PC-3 (cell line): ENCODE measurements around the gene MMP23B. TPM values are rescaled to one million over a fixed set of nuclear protein-coding genes. Genes with fewer than 3 reads are reported as not detected.

Experiments used
- ATAC-seq: fragments of 200-7000 bp; cut with Tn5 transposase; 2 replicates; pipeline ENCODE4 v1.9.1; 2020; ENCODE audit warnings: mild to moderate bottlenecking, moderate library complexity
- BruUV-seq: library from RNA; stranded (reverse); fragments of 400-500 nt; replicated peaks from 2 replicates; lab custom pipeline; 2021; lab: Mats Ljungman, UMichigan
- CTCF ChIA-PET: fragments of 300-600 bp; sonication (Branson Sonifier 250); formaldehyde crosslinking; loops from one replicate; lab custom pipeline; 2022; ENCODE audit warnings: antibody characterized with exemption; lab: Charles Lee
- POLR2A ChIA-PET: fragments of 300-600 bp; sonication (Branson Sonifier 250); formaldehyde crosslinking; loops from one replicate; lab custom pipeline; 2022; ENCODE audit warnings: antibody characterized with exemption; ENCODE audit not compliant: unreplicated experiment; lab: Charles Lee
- DNase-seq: peaks from one replicate; pipeline ENCODE4 v3.0.0-alpha.2; 2015
- H2AFZ ChIP-seq: fragments of 300-600 bp; sonication (generic); 2 replicates; pipeline ENCODE4 v1.6.0; 2016; ENCODE audit warnings: antibody characterized with exemption, low read length
- H3F3A ChIP-seq: fragments of 300-600 bp; sonication (generic); one replicate; pipeline ENCODE4 v1.6.0; 2017; ENCODE audit warnings: antibody characterized with exemption, low read length, control low read depth, mild to moderate bottlenecking; ENCODE audit not compliant: unreplicated experiment
- H3K27ac ChIP-seq: fragments of 300-600 bp; sonication (generic); 2 replicates; pipeline ENCODE4 v1.5.1; 2016; ENCODE audit warnings: mild to moderate bottlenecking, low read length
- H3K27me3 ChIP-seq: fragments of 300-600 bp; sonication (generic); 2 replicates; pipeline ENCODE4 v1.6.1; 2016; ENCODE audit warnings: low read length, mixed read lengths
- H3K36me3 ChIP-seq: fragments of 300-600 bp; sonication (generic); 2 replicates; pipeline ENCODE4 v1.6.1; 2016; ENCODE audit warnings: low read depth, mixed run types, low read length, mixed read lengths
- H3K4me1 ChIP-seq: fragments of 300-600 bp; sonication (generic); 2 replicates; pipeline ENCODE4 v1.5.1; 2016; ENCODE audit warnings: low read length; ENCODE audit not compliant: insufficient read depth
- H3K4me2 ChIP-seq: fragments of 300-600 bp; sonication (generic); 2 replicates; pipeline ENCODE4 v1.6.0; 2016; ENCODE audit warnings: low read length
- H3K4me3 ChIP-seq: fragments of 300-600 bp; sonication (generic); 2 replicates; pipeline ENCODE4 v1.5.1; 2016; ENCODE audit warnings: mild to moderate bottlenecking, low read length, mixed read lengths
- H3K79me2 ChIP-seq: fragments of 300-600 bp; sonication (generic); 2 replicates; pipeline ENCODE4 v1.6.1; 2017; ENCODE audit warnings: low read length, mixed read lengths
- H3K9ac ChIP-seq: fragments of 300-600 bp; sonication (generic); 2 replicates; pipeline ENCODE4 v1.6.0; 2016; ENCODE audit warnings: mild to moderate bottlenecking, low read length
- H3K9me2 ChIP-seq: fragments of 300-600 bp; sonication (generic); replicated peaks from 2 replicates; pipeline ENCODE4 v1.6.1; 2016; ENCODE audit warnings: mixed run types, low read length, mixed read lengths
- H3K9me3 ChIP-seq: fragments of 300-600 bp; sonication (generic); 2 replicates; pipeline ENCODE4 v1.6.1; 2016; ENCODE audit warnings: low read length, mixed read lengths
- H4K20me1 ChIP-seq: fragments of 300-600 bp; sonication (generic); 2 replicates; pipeline ENCODE4 v1.6.1; 2016; ENCODE audit warnings: low read length, mixed read lengths
- CTCF ChIP-seq: fragments of 300-600 bp; sonication (generic); conservative IDR thresholded peaks from 2 replicates; pipeline ENCODE4 v1.5.1; 2017; ENCODE audit warnings: antibody characterized with exemption, low read depth, mild to moderate bottlenecking, low read length
- EZH2 ChIP-seq: fragments of 300-600 bp; sonication (generic); IDR thresholded peaks from one replicate; pipeline ENCODE4 v1.6.1; 2017; ENCODE audit warnings: antibody characterized with exemption, mild to moderate bottlenecking, low read length; ENCODE audit not compliant: unreplicated experiment
- EZH2phosphoT487 ChIP-seq: fragments of 300-600 bp; sonication (generic); IDR thresholded peaks from 2 replicates; pipeline ENCODE4 v1.6.1; 2018; ENCODE audit warnings: mild to moderate bottlenecking, antibody characterized with exemption, low read length, borderline replicate concordance
- intact Hi-C: fragments of 100-400 bp; cut with micrococcal nuclease; formaldehyde crosslinking; loops from 2 replicates; pipeline ENCODE4 v1.9.0; 2023
- total RNA-seq: library from RNA; depleted of rRNA; stranded (reverse); fragments of >200 nt; gene quantifications from 2 replicates; pipeline ENCODE4 v1.2.3, GENCODE V29; 2014

MMP23B gene
- total RNA-seq, 1 experiment from 2014 or later, result 28.4 TPM

GRCh38 chr1:1624443-1625403 lies 7.2 kb upstream of the MMP23B start:
- H3K9me3 ChIP-seq, result no peaks in the 10 kb centered on the region
- no peak overlapping the region for H3K4me3 ChIP-seq
- no peaks in the 10 kb centered on the region for H3K9me2 ChIP-seq
- H3K9ac ChIP-seq, result no peak overlapping the region
- no peaks in the 10 kb centered on the region for H3K36me3 ChIP-seq
- no peak overlapping the region for H3K4me2 ChIP-seq
- H3K27ac ChIP-seq, result no peak overlapping the region
- ATAC-seq (no peak), DNase-seq (no peak)
- ChIA-PET POLR2A (no interaction called here), CTCF (no interaction called here)
- H3F3A ChIP-seq, result no peaks in the 10 kb centered on the region
- H3K27me3 ChIP-seq, result no peaks in the 10 kb centered on the region
- intact Hi-C loops, result no loop called here
- no TSS peak for BruUV-seq
- no peaks in the 10 kb centered on the region for H3K79me2 ChIP-seq
- H3K4me1 ChIP-seq, result no peaks in the 10 kb centered on the region
- H2AFZ ChIP-seq, result no peak overlapping the region
- no peak for TF ChIP-seq CTCF
- H4K20me1 ChIP-seq, result peaks cover 4% of the 10 kb centered on the region; the same call in 1 of the 2 replicates

- H3K4me1 ChIP-seq, result no peaks in the 10 kb centered on the region
- ChIA-PET CTCF (no interaction called here), POLR2A (no interaction called here)
- no peak overlapping the region for H3K4me3 ChIP-seq
- no peaks in the 10 kb centered on the region for H3K9me2 ChIP-seq
- H3K9me3 ChIP-seq, result no peaks in the 10 kb centered on the region
- H2AFZ ChIP-seq, result no peak overlapping the region
- H3F3A ChIP-seq, result no peaks in the 10 kb centered on the region
- TF ChIP-seq CTCF (no peak), EZH2phosphoT487 (no peak), EZH2 (no peak)
- H3K36me3 ChIP-seq, result no peaks in the 10 kb centered on the region
- no peaks in the 10 kb centered on the region for H3K79me2 ChIP-seq
- no peak overlapping the region for H3K27ac ChIP-seq
- ATAC-seq, result no peak
- no peaks in the 10 kb centered on the region for H3K27me3 ChIP-seq
- no peak for DNase-seq
- BruUV-seq, result no TSS peak
- H3K9ac ChIP-seq, result no peak overlapping the region
- H3K4me2 ChIP-seq, result no peak overlapping the region
- peaks cover 3% of the 10 kb centered on the region; the same call in 1 of the 2 replicates for H4K20me1 ChIP-seq
- intact Hi-C loops, result no loop called here
Observed at GRCh38 chr1:1625404-1625775, 6.6 kb upstream of the MMP23B start.

GRCh38 chr1:1625824-1626206 lies 6.2 kb upstream of the MMP23B start:
- Histone ChIP-seq H4K20me1 (no peaks in the 10 kb centered on the region; the same call in 1 of the 2 replicates), H2AFZ (no peak overlapping the region), H3K9ac (no peak overlapping the region), H3K27me3 (no peaks in the 10 kb centered on the region), H3K9me3 (no peaks in the 10 kb centered on the region), H3F3A (no peaks in the 10 kb centered on the region), H3K4me3 (no peak overlapping the region), H3K9me2 (no peaks in the 10 kb centered on the region), H3K27ac (no peak overlapping the region), H3K4me2 (no peak overlapping the region), H3K4me1 (no peaks in the 10 kb centered on the region), H3K36me3 (no peaks in the 10 kb centered on the region), H3K79me2 (no peaks in the 10 kb centered on the region)
- POLR2A ChIA-PET, result no interaction called here
- no TSS peak for BruUV-seq
- intact Hi-C loops, result no loop called here
- ATAC-seq (no peak), DNase-seq (no peak)
- CTCF ChIA-PET, result no interaction called here
- TF ChIP-seq EZH2phosphoT487, result no peak
